Aorta (tissue), 5 donors: ENCODE results near the gene DNPH1. TPM values are rescaled to one million over a fixed set of nuclear protein-coding genes. Genes with fewer than 3 reads are reported as not detected.

ENCODE experiments used
- ATAC-seq: fragments of 200-7000 bp; cut with Tn5 transposase; one replicate; pipeline ENCODE4 v1.9.1; 2022; ENCODE audit warnings: moderate library complexity; ENCODE audit not compliant: low FRiP score
- DNase-seq, 2 donors: peaks; one replicate each; pipeline ENCODE4 v3.0.0-alpha.2; 2020
- H3K27ac ChIP-seq, 2 donors: one replicate each; pipeline ENCODE4 v1.5.1; 2013; ENCODE audit warnings: low read length in 2 of 2, mild to moderate bottlenecking in 2 of 2, moderate library complexity in 2 of 2, control low read depth in 1 of 2, inconsistent platforms in 1 of 2, low read depth in 1 of 2
- H3K27me3 ChIP-seq, 2 donors: one replicate each; pipeline ENCODE4 v1.6.1; 2013; ENCODE audit warnings: control low read depth in 1 of 2, low read length in 1 of 2, mild to moderate bottlenecking in 1 of 2, moderate library complexity in 1 of 2; ENCODE audit not compliant: insufficient read depth in 2 of 2, control insufficient read depth in 1 of 2
- H3K36me3 ChIP-seq, 2 donors: one replicate each; pipeline ENCODE4 v1.6.1; 2013; ENCODE audit warnings: control low read depth in 1 of 2, low read length in 1 of 2, mild to moderate bottlenecking in 1 of 2; ENCODE audit not compliant: insufficient read depth in 2 of 2, control insufficient read depth in 1 of 2
- H3K4me1 ChIP-seq, 2 donors: one replicate each; pipeline ENCODE4 v1.6.1; 2013; ENCODE audit warnings: low read length in 2 of 2, control low read depth in 1 of 2, mild to moderate bottlenecking in 1 of 2, moderate library complexity in 1 of 2; ENCODE audit not compliant: insufficient read depth in 2 of 2, control insufficient read depth in 1 of 2
- H3K4me3 ChIP-seq, 2 donors: one replicate each; pipeline ENCODE4 v1.5.1; 2013; ENCODE audit warnings: low read length in 2 of 2, control low read depth in 1 of 2, mild to moderate bottlenecking in 1 of 2
- H3K9me3 ChIP-seq: one replicate; pipeline ENCODE4 v1.6.1; 2013; ENCODE audit warnings: mild to moderate bottlenecking, low read length; ENCODE audit not compliant: control insufficient read depth
- WGBS, 2 donors: extraction: QIAGEN DNeasy Blood & Tissue Kit; methylation state at CpG; one replicate each; pipeline ENCODE4 v1.1.7; 2013; 5-methylcytosine and 5-hydroxymethylcytosine counted together
- intact Hi-C, 2 donors: fragments of 100-400 bp; cut with DNase I; formaldehyde crosslinking; loops; one replicate each; pipeline versions ENCODE4 v1.14.2 to v1.15.0; 2022
- polyA plus RNA-seq, 2 donors: library from polyadenylated mRNA; stranded (reverse); fragments of 200-250 nt; gene quantifications; one replicate each; pipeline ENCODE4 v1.2.3, GENCODE V29; 2013
- total RNA-seq, 2 donors: library from RNA; stranded (reverse); fragmentation: NEBNext Ultra II Directional; extraction: Animal tissue kit (Norgen Biotek cat#: 25700); gene quantifications; one replicate each; pipeline ENCODE4 v1.2.1, GENCODE V29; 2021
- donor health status: healthy with polysubstance abuse.
- donor health status: Bipolar disorder and iron deficiency.
- donor health status: DM: no; HTN: no; CAD: no.
- donor health status: DM: no; HTN: no; CAD: no.
- donor health status: DM: yes; HTN: yes; CAD: no.

Gene DNPH1
- total and polyA plus RNA-seq, 4 donors: 10.2 to 87.4 (median 27.4) TPM

DNA sequence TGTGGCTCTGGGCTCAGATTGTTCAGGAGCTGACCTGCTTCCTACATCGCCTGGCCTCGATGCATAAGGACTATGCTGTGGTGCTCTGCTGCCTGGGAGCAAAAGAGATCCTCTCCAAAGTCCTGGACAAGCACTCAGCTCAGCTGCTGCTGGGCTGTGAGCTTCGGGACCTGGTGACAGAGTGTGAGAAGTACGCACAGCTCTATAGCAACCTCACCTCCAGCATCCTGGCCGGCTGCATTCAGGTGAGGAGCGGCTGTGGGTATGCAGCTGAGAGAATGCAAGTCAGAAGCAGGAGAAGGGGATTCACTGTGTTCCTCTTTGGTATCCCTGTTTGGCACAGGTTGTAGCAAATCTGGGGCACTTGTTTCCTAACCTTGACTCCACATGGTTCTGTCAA, 29.4 kb downstream of the DNPH1 start:
- Histone ChIP-seq H3K4me3 (no peak overlapping the region), H3K9me3 (no peaks in the 10 kb centered on the region), H3K36me3 (peaks cover 3 to 18% of the 10 kb centered on the region in 2 donors), H3K27me3 (no peaks in the 10 kb centered on the region), H3K27ac (no peak overlapping the region), H3K4me1 (no peaks in the 10 kb centered on the region)
- WGBS, 2 donors: 86 to 89% methylated on average over 6 of the region's 6 CpGs
- DNase-seq: peak in 1 of 2 donors; percentile 39
- ATAC-seq: no peak
- intact Hi-C loops: no loop called here

DNA sequence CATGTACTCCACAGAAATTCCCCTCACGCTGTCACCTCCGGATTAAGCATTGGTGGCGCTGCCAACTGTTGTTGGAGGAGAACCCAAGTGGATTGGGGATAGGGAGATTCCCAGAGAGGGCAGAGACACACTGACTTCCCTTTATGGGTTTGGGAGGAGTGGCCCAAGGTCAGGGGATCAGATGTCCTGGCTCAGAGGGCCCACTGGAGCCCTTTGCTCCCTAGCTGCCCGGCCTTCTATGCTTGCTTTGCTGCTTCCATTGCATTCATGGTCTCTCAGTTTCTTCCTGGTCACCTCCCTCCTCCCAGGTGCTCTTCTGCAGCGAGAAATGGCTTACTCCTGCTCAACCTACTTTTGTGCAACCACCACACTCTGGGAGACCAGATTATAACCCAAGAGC, 32.9 kb downstream of the DNPH1 start:
- Histone ChIP-seq H3K4me1 (no peaks in the 10 kb centered on the region), H3K27me3 (no peaks in the 10 kb centered on the region), H3K27ac (no peak overlapping the region), H3K36me3 (peaks cover 5 to 19% of the 10 kb centered on the region in 2 donors), H3K4me3 (no peak overlapping the region), H3K9me3 (no peaks in the 10 kb centered on the region)
- DNase-seq (no peak), ATAC-seq (no peak)
- intact Hi-C loops: no loop called here
- WGBS, 2 donors: 81 to 85% methylated on average over 5 of the region's 5 CpGs

DNA sequence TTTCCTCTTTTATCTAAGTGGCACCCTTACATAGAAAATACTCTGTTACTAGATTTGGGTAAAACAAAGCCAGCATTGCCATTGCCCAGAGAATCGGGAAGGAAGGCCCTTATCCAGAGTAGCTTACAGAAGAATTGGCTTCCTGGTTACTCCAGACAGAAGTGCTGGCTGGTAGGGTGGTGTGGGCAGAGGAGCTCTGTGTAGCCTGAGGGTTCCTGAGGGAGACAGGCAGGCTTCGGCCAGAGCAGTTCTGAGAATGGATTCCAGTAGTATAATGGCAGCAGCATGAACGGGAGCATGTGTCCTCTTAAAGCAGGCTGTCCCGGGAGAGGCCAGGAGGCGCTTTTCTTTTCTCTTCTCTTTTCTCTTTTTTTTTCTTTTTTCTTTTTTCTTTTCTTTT, 35.4 kb downstream of the DNPH1 start:
- H3K4me3 ChIP-seq: no peak overlapping the region
- ATAC-seq: no peak
- H3K9me3 ChIP-seq: no peaks in the 10 kb centered on the region
- H3K36me3 ChIP-seq: peaks cover 2 to 13% of the 10 kb centered on the region in 2 donors
- DNase-seq: peak in 1 of 2 donors; percentile 16
- no peaks in the 10 kb centered on the region for H3K27me3 ChIP-seq
- intact Hi-C loops: no loop called here
- H3K27ac ChIP-seq: no peak overlapping the region
- WGBS, 2 donors: 89 to 90% methylated on average over 5 of the region's 5 CpGs
- H3K4me1 ChIP-seq: no peaks in the 10 kb centered on the region

DNA sequence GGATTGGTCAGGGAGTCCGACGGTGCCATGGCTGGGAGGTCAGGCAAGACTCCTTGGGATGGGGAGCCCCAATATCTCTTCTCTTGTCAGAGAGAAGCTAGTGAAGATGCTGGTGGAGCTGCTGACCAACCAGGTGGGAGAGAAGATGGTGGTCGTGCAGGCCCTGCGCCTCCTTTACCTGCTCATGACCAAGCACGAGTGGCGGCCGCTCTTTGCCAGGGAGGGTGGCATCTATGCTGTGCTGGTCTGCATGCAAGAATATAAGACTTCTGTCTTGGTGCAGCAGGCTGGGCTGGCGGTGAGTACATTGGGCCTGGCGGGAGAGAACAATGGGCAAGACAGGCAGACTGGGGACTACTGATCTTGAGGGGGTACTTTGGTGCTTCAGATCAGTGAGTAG, 36.4 kb downstream of the DNPH1 start:
- Histone ChIP-seq H3K9me3 (no peaks in the 10 kb centered on the region), H3K4me3 (no peak overlapping the region), H3K4me1 (no peaks in the 10 kb centered on the region), H3K27me3 (no peaks in the 10 kb centered on the region), H3K36me3 (peaks cover 2 to 15% of the 10 kb centered on the region in 2 donors), H3K27ac (no peak overlapping the region)
- ATAC-seq: no peak
- intact Hi-C loops: no loop called here
- 94 to 99% methylated on average over 9 of the region's 9 CpGs for WGBS, 2 donors
- peak in 1 of 2 donors; percentile 49 for DNase-seq

DNA sequence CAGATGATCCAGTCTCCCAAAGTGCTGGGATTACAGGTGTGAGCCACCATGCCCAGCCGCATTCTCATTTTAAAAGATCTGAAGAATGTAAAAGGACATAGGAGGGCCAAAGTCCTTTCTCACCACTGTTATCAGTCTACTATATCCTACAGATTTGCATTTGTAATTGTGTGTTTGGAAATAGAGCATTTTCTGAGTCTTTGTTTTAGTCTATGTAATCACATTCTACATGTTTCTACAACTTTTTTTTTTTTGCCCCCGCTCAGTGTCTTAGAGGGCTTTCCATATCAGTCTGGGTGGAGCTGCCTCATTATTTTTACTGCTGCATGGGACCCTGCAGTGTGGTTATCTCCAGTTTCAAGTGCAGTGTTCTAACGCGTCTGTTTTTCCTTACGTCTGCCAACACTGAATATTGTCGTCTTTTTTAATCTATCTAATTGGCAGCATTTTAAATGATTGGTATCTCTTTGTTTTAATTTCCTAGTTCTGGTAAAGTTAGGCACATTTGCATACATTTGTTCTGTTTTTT, 39.4 kb downstream of the DNPH1 start:
- Histone ChIP-seq H3K9me3 (no peaks in the 10 kb centered on the region), H3K4me1 (no peaks in the 10 kb centered on the region), H3K27me3 (no peaks in the 10 kb centered on the region), H3K36me3 (peaks cover 2 to 6% of the 10 kb centered on the region in 2 donors), H3K27ac (no peak overlapping the region), H3K4me3 (no peak overlapping the region)
- WGBS, 2 donors: 68 to 73% methylated on average over 6 of the region's 6 CpGs
- intact Hi-C loops: no loop called here
- no peak for ATAC-seq
- no peak for DNase-seq

DNA sequence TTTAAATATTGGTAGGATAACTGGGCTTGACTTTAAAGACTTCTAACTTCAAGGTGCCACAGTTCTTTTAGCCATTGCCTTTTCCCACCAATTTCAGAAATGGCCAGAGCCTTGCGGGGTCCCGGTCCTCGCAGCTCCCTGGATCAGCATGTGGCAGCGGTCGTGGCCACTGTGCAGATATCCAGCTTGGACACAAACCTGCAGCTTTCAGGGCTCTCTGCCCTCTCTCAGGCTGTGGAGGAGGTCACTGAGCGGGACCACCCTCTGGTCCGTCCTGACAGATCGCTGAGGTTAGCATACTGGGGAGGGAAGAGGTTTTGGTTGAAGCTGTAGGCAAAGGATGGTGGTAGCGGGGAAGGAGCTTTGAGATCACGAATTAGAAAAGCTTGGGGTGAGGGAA, 40.9 kb downstream of the DNPH1 start:
- ATAC-seq (no peak), DNase-seq (peak in 1 of 2 donors; percentile 61)
- Histone ChIP-seq H3K36me3 (peaks cover 0 to 4% of the 10 kb centered on the region in 2 donors), H3K27ac (no peak overlapping the region), H3K9me3 (no peaks in the 10 kb centered on the region), H3K27me3 (no peaks in the 10 kb centered on the region), H3K4me1 (no peaks in the 10 kb centered on the region), H3K4me3 (no peak overlapping the region)
- WGBS, 2 donors: 91 to 94% methylated on average over 10 of the region's 10 CpGs
- intact Hi-C loops: no loop called here

DNA sequence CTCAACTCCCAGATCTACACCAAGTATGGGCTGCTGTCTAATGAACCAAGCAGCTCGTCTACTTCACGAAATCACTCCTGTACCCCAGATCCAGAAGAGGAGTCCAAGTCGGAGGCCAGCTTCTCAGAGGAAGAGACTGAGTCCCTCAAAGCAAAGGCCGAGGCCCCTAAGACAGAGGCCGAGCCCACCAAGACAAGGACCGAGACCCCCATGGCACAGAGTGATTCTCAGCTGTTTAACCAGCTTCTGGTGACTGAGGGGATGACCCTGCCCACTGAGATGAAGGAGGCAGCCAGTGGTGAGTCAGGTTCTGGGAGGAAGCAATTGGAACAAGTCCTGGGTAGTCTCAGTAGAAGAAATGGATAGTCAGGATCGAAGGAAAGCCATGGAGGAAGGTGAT, 41.5 kb downstream of the DNPH1 start:
- peak in 1 of 2 donors; percentile 22 for DNase-seq
- WGBS, 2 donors: 94 to 97% methylated on average over 7 of the region's 7 CpGs
- peaks cover 0 to 4% of the 10 kb centered on the region in 2 donors for H3K36me3 ChIP-seq

DNA sequence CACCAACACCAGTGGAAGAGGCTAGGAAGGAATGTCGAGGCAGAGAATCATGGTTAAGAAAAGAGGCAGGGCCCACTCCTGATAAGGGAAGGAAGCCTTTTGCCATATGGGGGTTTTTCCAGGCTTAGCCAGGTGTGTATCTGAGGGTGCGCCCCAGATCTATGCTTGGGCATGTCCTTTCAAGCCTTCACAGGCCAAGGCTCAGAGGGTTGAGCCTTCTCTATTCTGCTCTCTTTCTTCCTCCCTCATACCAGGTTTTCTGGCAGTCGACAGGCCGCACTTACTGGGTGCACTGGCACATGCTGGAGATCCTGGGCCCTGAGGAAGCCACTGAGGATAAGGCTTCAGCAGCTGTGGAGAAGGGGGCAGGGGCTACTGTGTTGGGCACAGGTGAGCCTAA, 42.6 kb downstream of the DNPH1 start:
- DNase-seq: peak in 1 of 2 donors; percentile 15
- intact Hi-C loops: no loop called here
- 91 to 96% methylated on average over 4 of the region's 4 CpGs for WGBS, 2 donors
- H3K27me3 ChIP-seq: no peaks in the 10 kb centered on the region
- no peaks in the 10 kb centered on the region for H3K4me1 ChIP-seq
- H3K4me3 ChIP-seq: no peak overlapping the region
- no peaks in the 10 kb centered on the region for H3K9me3 ChIP-seq
- H3K27ac ChIP-seq: no peak overlapping the region
- H3K36me3 ChIP-seq: peaks cover 0 to 4% of the 10 kb centered on the region in 2 donors
- ATAC-seq: no peak

More for the DNA sequence above, 41.5 kb downstream of the DNPH1 start:
- ATAC-seq: no peak
- H3K4me3 ChIP-seq: no peak overlapping the region
- H3K9me3 ChIP-seq: no peaks in the 10 kb centered on the region
- no peaks in the 10 kb centered on the region for H3K4me1 ChIP-seq
- intact Hi-C loops: no loop called here
- H3K27ac ChIP-seq: no peak overlapping the region
- no peaks in the 10 kb centered on the region for H3K27me3 ChIP-seq

DNA sequence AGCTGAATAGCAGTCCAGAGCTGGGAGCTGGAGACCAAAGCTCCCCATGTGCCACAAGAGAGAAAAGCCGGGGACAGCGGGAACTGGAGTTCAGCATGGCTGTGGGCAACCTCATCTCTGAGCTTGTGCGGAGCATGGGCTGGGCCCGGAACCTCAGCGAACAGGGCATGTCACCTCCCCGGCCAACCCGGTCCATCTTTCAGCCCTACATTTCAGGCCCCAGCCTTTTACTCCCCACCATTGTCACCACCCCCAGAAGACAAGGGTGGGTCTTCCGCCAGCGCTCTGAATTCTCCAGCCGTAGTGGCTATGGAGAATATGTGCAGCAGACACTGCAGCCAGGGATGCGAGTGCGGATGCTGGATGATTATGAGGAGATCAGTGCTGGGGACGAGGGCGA, 43.3 kb downstream of the DNPH1 start:
- WGBS, 2 donors: 96 to 97% methylated on average over 14 of the region's 14 CpGs
- no peaks in the 10 kb centered on the region for H3K4me1 ChIP-seq
- H3K27me3 ChIP-seq: no peaks in the 10 kb centered on the region
- no peaks in the 10 kb centered on the region for H3K9me3 ChIP-seq
- DNase-seq (peak in 1 of 2 donors; percentile 42), ATAC-seq (no peak)
- no peak overlapping the region for H3K27ac ChIP-seq
- intact Hi-C loops: no loop called here
- no peak overlapping the region for H3K4me3 ChIP-seq
- H3K36me3 ChIP-seq: peaks cover 0 to 4% of the 10 kb centered on the region in 2 donors
